ENCODE results near the gene C5AR1. TPM values are rescaled to one million over a fixed set of nuclear protein-coding genes. Genes with fewer than 3 reads are reported as not detected.
"Not testable (repeated sequence)": the region's sequence is repeated elsewhere in the genome, so short reads cannot be mapped to it uniquely, and the experiment has no call there.

C5AR1 gene
- total RNA-seq, 2 experiments from 2014 or later: 1.1 TPM; not detected in 1

- POLR2A ChIA-PET: no interaction called here
- Histone ChIP-seq H3K36me3 (ENCODE audit: insufficient read depth, low read length) (no peaks in the 10 kb centered on the region), H2AFZ (ENCODE audit: low read length) (no peak overlapping the region), H3K4me3 (ENCODE audit: low read depth, low read length, poor library complexity, severe bottlenecking) (no peak overlapping the region), H3K27ac (ENCODE audit: low read depth, low read length, poor library complexity, severe bottlenecking) (no peak overlapping the region), H4K20me1 (ENCODE audit: insufficient read depth, low read length) (no peaks in the 10 kb centered on the region), H3K4me1 (ENCODE audit: insufficient read depth, low read length, poor library complexity, severe bottlenecking) (no peaks in the 10 kb centered on the region), H3K9me2 (ENCODE audit: insufficient read depth, low read length) (no peaks in the 10 kb centered on the region), H3K4me2 (ENCODE audit: low read length) (no peak overlapping the region), H3K9me3 (ENCODE audit: low read length) (no peaks in the 10 kb centered on the region), H3K79me2 (ENCODE audit: insufficient read depth, low read depth, low read length) (no peaks in the 10 kb centered on the region)
- TF ChIP-seq CTCF (conservative IDR thresholded peaks at IDR 0.05; ENCODE audit: low read length) (no peak), EZH2phosphoT487 (IDR thresholded peaks at IDR 0.05; ENCODE audit: borderline replicate concordance, low read depth, low read length) (no peak)
- intact Hi-C loops (cut with micrococcal nuclease; ENCODE audit: unreplicated experiment): no loop called here
- DNase-seq (ENCODE audit: low spot score): no peak
- no TSS peak for BruUV-seq (replicated peaks)
- CTCF ChIA-PET (ENCODE audit: unreplicated experiment): no interaction called here
Observed at GRCh38 chr19:47330466-47330869, 20.8 kb downstream of the C5AR1 start.

- Histone ChIP-seq H2AFZ (ENCODE audit: low read length) (no peak overlapping the region), H3K27ac (ENCODE audit: low read depth, low read length, poor library complexity, severe bottlenecking) (no peak overlapping the region), H3K9me3 (ENCODE audit: low read length) (no peaks in the 10 kb centered on the region), H3K9me2 (ENCODE audit: insufficient read depth, low read length) (no peaks in the 10 kb centered on the region), H3K4me3 (ENCODE audit: low read depth, low read length, poor library complexity, severe bottlenecking) (no peak overlapping the region), H3K36me3 (ENCODE audit: insufficient read depth, low read length) (no peaks in the 10 kb centered on the region), H3K4me1 (ENCODE audit: insufficient read depth, low read length, poor library complexity, severe bottlenecking) (peaks cover 4% of the 10 kb centered on the region), H3K79me2 (ENCODE audit: insufficient read depth, low read depth, low read length) (no peaks in the 10 kb centered on the region), H3K4me2 (ENCODE audit: low read length) (no peak overlapping the region), H4K20me1 (ENCODE audit: insufficient read depth, low read length) (no peaks in the 10 kb centered on the region)
- ChIA-PET POLR2A (no interaction called here), CTCF (ENCODE audit: unreplicated experiment) (no interaction called here)
- no TSS peak for BruUV-seq (replicated peaks)
- no peak for DNase-seq (ENCODE audit: low spot score)
- intact Hi-C loops (cut with micrococcal nuclease; ENCODE audit: unreplicated experiment): no loop called here
- no peak for TF ChIP-seq CTCF (conservative IDR thresholded peaks at IDR 0.05; ENCODE audit: low read length)
- no peak for TF ChIP-seq EZH2phosphoT487 (IDR thresholded peaks at IDR 0.05; ENCODE audit: borderline replicate concordance, low read depth, low read length)
Observed at GRCh38 chr19:47331490-47331889, 21.8 kb downstream of the C5AR1 start.

- intact Hi-C loops (cut with micrococcal nuclease; ENCODE audit: unreplicated experiment): no loop called here
- Histone ChIP-seq H3K4me3 (ENCODE audit: low read depth, low read length, poor library complexity, severe bottlenecking) (no peak within 1 kb of the TSS), H3K79me2 (ENCODE audit: insufficient read depth, low read depth, low read length) (no peaks in the 10 kb centered on the region), H3K36me3 (ENCODE audit: insufficient read depth, low read length) (no peaks in the 10 kb centered on the region), H3K27ac (ENCODE audit: low read depth, low read length, poor library complexity, severe bottlenecking) (no peak within 1 kb of the TSS), H3K4me2 (ENCODE audit: low read length) (no peak within 1 kb of the TSS), H3K9me2 (ENCODE audit: insufficient read depth, low read length) (no peaks in the 10 kb centered on the region), H3K9me3 (ENCODE audit: low read length) (no peaks in the 10 kb centered on the region), H4K20me1 (ENCODE audit: insufficient read depth, low read length) (no peaks in the 10 kb centered on the region), H3K4me1 (ENCODE audit: insufficient read depth, low read length, poor library complexity, severe bottlenecking) (peaks cover 9% of the 10 kb centered on the region), H2AFZ (ENCODE audit: low read length) (no peak within 1 kb of the TSS)
- no peak for DNase-seq (ENCODE audit: low spot score)
- ChIA-PET POLR2A (no interaction called here), CTCF (ENCODE audit: unreplicated experiment) (no interaction called here)
- no TSS peak for BruUV-seq (replicated peaks)
- TF ChIP-seq EZH2phosphoT487 (IDR thresholded peaks at IDR 0.05; ENCODE audit: borderline replicate concordance, low read depth, low read length) (no peak), CTCF (conservative IDR thresholded peaks at IDR 0.05; ENCODE audit: low read length) (no peak)
Observed at GRCh38 chr19:47331931-47332547, 22.4 kb downstream of the C5AR1 start, which contains the start of gene C5AR2. C5AR2 (plus strand) TSS chr19:47332175; CDS start chr19:47340800, 8,625 bp downstream.

- H3K79me2 ChIP-seq (ENCODE audit: insufficient read depth, low read depth, low read length); H4K20me1 ChIP-seq (ENCODE audit: insufficient read depth, low read length); H3K36me3 ChIP-seq (ENCODE audit: insufficient read depth, low read length); POLR2A ChIA-PET; BruUV-seq (replicated peaks); H3K9me3 ChIP-seq (ENCODE audit: low read length); H3K9me2 ChIP-seq (ENCODE audit: insufficient read depth, low read length); intact Hi-C loops (cut with micrococcal nuclease; ENCODE audit: unreplicated experiment); H3K4me3 ChIP-seq (ENCODE audit: low read depth, low read length, poor library complexity, severe bottlenecking); H3K27ac ChIP-seq (ENCODE audit: low read depth, low read length, poor library complexity, severe bottlenecking): not testable (repeated sequence)
- CTCF ChIA-PET (ENCODE audit: unreplicated experiment): interaction anchor here (0.6 kb wide), 1 partner anchor 20 kb away, joined by 5 read pairs; no protein-coding TSS in a partner anchor
- peak overlapping the region; percentile 49 for H3K4me2 ChIP-seq (ENCODE audit: low read length)
- H3K4me1 ChIP-seq (ENCODE audit: insufficient read depth, low read length, poor library complexity, severe bottlenecking): peaks cover 11% of the 10 kb centered on the region
- peak; percentile 69 for DNase-seq (ENCODE audit: low spot score)
- peak overlapping the region; percentile 67 for H2AFZ ChIP-seq (ENCODE audit: low read length)
Observed at GRCh38 chr19:47336765-47337718, 27.4 kb downstream of the C5AR1 start.
